SK-N-SH (cell line): ENCODE measurements around the gene KCNH8. TPM values are rescaled to one million over a fixed set of nuclear protein-coding genes. Genes with fewer than 3 reads are reported as not detected.

Experiments
- CTCF ChIA-PET: fragments of 300-600, 350-600 bp; formaldehyde crosslinking; extraction: SDS; loops from one replicate; lab custom pipeline; 2021; lab: Yijun Ruan, JAX
- POLR2A ChIA-PET: fragments of 350-600 bp; sonication (Branson Sonifier 250); formaldehyde crosslinking; extraction: SDS; loops from one replicate; lab custom pipeline; 2020; ENCODE audit warnings: antibody characterized with exemption, inconsistent platforms; lab: Yijun Ruan, JAX
- DNase-seq: peaks from one replicate; pipeline ENCODE4 v3.0.0; 2012
- H2AFZ ChIP-seq: fragments of 200-600 bp; sonication (generic); 2 replicates; pipeline ENCODE4 v1.8.1; 2016; ENCODE audit warnings: antibody characterized with exemption, mild to moderate bottlenecking, low read depth
- H3F3A ChIP-seq: fragments of 200-600 bp; sonication (generic); replicated peaks from 2 replicates; pipeline ENCODE3; 2016; ENCODE audit warnings: antibody characterized with exemption, mild to moderate bottlenecking; ENCODE audit not compliant: insufficient read depth
- H3K27ac ChIP-seq, 2 experiments: fragments of 200-500 bp in 1 of 2; fragments of 200-600 bp in 1 of 2; sonication (Bioruptor generic) in 1 of 2; sonication (generic), shearing (Covaris generic) in 1 of 2; 2 replicates each; pipeline versions ENCODE4 v1.5.1 to v1.6.1; 2014 to 2016; ENCODE audit warnings: low read depth in 2 of 2, inconsistent platforms in 1 of 2, low read length in 1 of 2, mild to moderate bottlenecking in 1 of 2, mixed read lengths in 1 of 2
- H3K27me3 ChIP-seq: fragments of 200-600 bp; sonication (generic), shearing (Covaris generic); 2 replicates; pipeline ENCODE4 v1.6.1; 2016; ENCODE audit warnings: mixed run types; ENCODE audit not compliant: insufficient read depth
- H3K36me3 ChIP-seq, 2 experiments: fragments of 200-500 bp in 1 of 2; fragments of 200-600 bp in 1 of 2; sonication (Bioruptor generic) in 1 of 2; sonication (generic) in 1 of 2; replicated peaks in 1 of 2; 2 replicates each; pipeline versions ENCODE3 to v1.5.1; 2014 to 2016; ENCODE audit warnings: low read length in 1 of 2, mild to moderate bottlenecking in 1 of 2; ENCODE audit not compliant: insufficient read depth in 2 of 2, control insufficient read depth in 1 of 2
- H3K4me1 ChIP-seq, 2 experiments: fragments of 200-500 bp in 1 of 2; fragments of 200-600 bp in 1 of 2; sonication (Bioruptor generic) in 1 of 2; sonication (generic), shearing (Covaris generic) in 1 of 2; 2 replicates each; pipeline versions ENCODE4 v1.5.1 to v1.6.1; 2014 to 2016; ENCODE audit warnings: low read depth in 1 of 2, low read length in 1 of 2, mixed run types in 1 of 2; ENCODE audit not compliant: insufficient read depth in 2 of 2, control insufficient read depth in 1 of 2
- H3K4me2 ChIP-seq: fragments of 200-600 bp; sonication (generic), shearing (Covaris generic); 2 replicates; pipeline ENCODE4 v1.6.1; 2017; ENCODE audit warnings: mixed run types
- H3K4me3 ChIP-seq, 2 experiments: fragments of 200-500 bp in 1 of 2; fragments of 200-600 bp in 1 of 2; sonication (Bioruptor generic) in 1 of 2; sonication (generic), shearing (Covaris generic) in 1 of 2; 2 replicates each; pipeline versions ENCODE4 v1.5.1 to v1.8.1; 2014 to 2016; ENCODE audit warnings: low read depth in 2 of 2, inconsistent platforms in 1 of 2, low read length in 1 of 2, mild to moderate bottlenecking in 1 of 2, mixed read lengths in 1 of 2, moderate library complexity in 1 of 2
- H3K79me2 ChIP-seq: fragments of 200-600 bp; sonication (generic); 2 replicates; pipeline ENCODE4 v1.8.1; 2017; ENCODE audit warnings: mild to moderate bottlenecking; ENCODE audit not compliant: insufficient read depth
- H3K9ac ChIP-seq: fragments of 200-600 bp; sonication (generic); 2 replicates; pipeline ENCODE4 v1.6.1; 2017; ENCODE audit warnings: mixed run types
- H3K9me2 ChIP-seq: fragments of 200-600 bp; sonication (generic); 2 replicates; pipeline ENCODE4 v1.6.1; 2017; ENCODE audit warnings: mixed run types
- H3K9me3 ChIP-seq: fragments of 200-600 bp; sonication (generic); 2 replicates; pipeline ENCODE4 v1.6.1; 2017; ENCODE audit warnings: mixed run types, mild to moderate bottlenecking, moderate library complexity
- H4K20me1 ChIP-seq: fragments of 200-600 bp; sonication (generic); 2 replicates; pipeline ENCODE4 v1.6.1; 2017; ENCODE audit warnings: mild to moderate bottlenecking, mixed run types; ENCODE audit not compliant: insufficient read depth
- ELF1 ChIP-seq: IDR thresholded peaks from 2 replicates; pipeline ENCODE4 v1.4.0; 2012
- EZH2phosphoT487 ChIP-seq: fragments of 200-600 bp; sonication (generic); IDR thresholded peaks from 2 replicates; pipeline ENCODE4 v1.6.1; 2017; ENCODE audit warnings: low read depth, mixed run types, mild to moderate bottlenecking, antibody characterized with exemption, moderate library complexity, borderline replicate concordance
- FOXM1 ChIP-seq: IDR thresholded peaks from 2 replicates; pipeline ENCODE4 v1.4.0; 2012; ENCODE audit warnings: low read depth, mild to moderate bottlenecking
- GATA2 ChIP-seq: sonication (generic); formaldehyde crosslinking; IDR thresholded peaks from 2 replicates; pipeline ENCODE4 v1.5.0; 2020; ENCODE audit warnings: mild to moderate bottlenecking, missing genetic modification reagents
- RAD21 ChIP-seq: IDR thresholded peaks from 2 replicates; pipeline ENCODE4 v1.6.1; 2012; ENCODE audit warnings: mild to moderate bottlenecking, low read length
- RCOR1 ChIP-seq: fragments of 150-350 bp; IDR thresholded peaks from 2 replicates; pipeline ENCODE4 v1.6.1; 2017; ENCODE audit warnings: antibody characterized with exemption, low read length
- SIN3A ChIP-seq: IDR thresholded peaks from 2 replicates; pipeline ENCODE4 v1.6.1; 2012; ENCODE audit warnings: low read depth, mild to moderate bottlenecking, low read length, moderate library complexity, borderline replicate concordance
- TAF1 ChIP-seq: IDR thresholded peaks from 2 replicates; pipeline ENCODE4 v1.6.1; 2012; ENCODE audit warnings: low read depth, mild to moderate bottlenecking, low read length, moderate library complexity, borderline replicate concordance
- ZBTB33 ChIP-seq: IDR thresholded peaks from 2 replicates; pipeline ENCODE4 v1.4.0; 2012; ENCODE audit warnings: low read depth, borderline replicate concordance
- WGBS: methylation state at CpG from one replicate; pipeline ENCODE4 v1.1.6; 2017; ENCODE audit warnings: low lambda C conversion rate; 5-methylcytosine and 5-hydroxymethylcytosine counted together
- polyA plus RNA-seq, 3 experiments: library from polyadenylated mRNA; depleted of rRNA; stranded (reverse); fragments of >200 nt; gene quantifications; 2 replicates each; pipeline ENCODE4 v1.2.3, GENCODE V29; 2012
- TF ChIP-seq, protein P1 (sequence below): fragments of 150-350 bp; IDR thresholded peaks from 2 replicates; pipeline ENCODE4 v1.6.1; 2017; ENCODE audit warnings: antibody characterized with exemption, low read length, low read depth, borderline replicate concordance
- TF ChIP-seq, protein P2 (sequence below): IDR thresholded peaks from 2 replicates; pipeline ENCODE4 v1.4.0; 2012; ENCODE audit warnings: low read depth, borderline replicate concordance

The KCNH8 gene
- polyA plus RNA-seq, 1 of the 3 experiments (the other 2 are of a cell fraction) = 0.05 TPM

DNA sequence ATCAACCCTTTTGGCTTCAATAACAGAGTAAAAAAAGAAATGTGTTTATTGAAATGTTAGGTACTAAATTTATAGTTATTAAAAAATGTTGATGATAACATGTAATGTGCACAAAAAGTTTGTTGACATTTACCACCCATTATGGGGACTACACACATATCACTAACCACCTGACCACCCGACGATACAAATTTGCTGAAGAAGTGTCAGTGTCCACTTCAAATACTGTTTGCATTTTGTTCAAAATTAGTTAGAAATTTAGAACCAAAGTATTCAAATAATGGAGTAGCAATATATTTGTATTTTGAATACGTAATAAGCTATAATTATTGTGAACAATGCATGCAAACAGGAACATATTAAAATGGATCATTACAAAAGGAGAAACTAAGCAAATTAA lies 54.4 kb downstream of the KCNH8 start:
- Histone ChIP-seq H3K27ac (no peak overlapping the region), H3K79me2 (no peaks in the 10 kb centered on the region), H4K20me1 (no peaks in the 10 kb centered on the region), H3K4me2 (no peak overlapping the region), H2AFZ (no peak overlapping the region), H3K9me3 (no peaks in the 10 kb centered on the region), H3K27me3 (no peaks in the 10 kb centered on the region), H3K4me1 (no peaks in the 10 kb centered on the region; a peak in 1 of 4 replicates), H3K9me2 (no peaks in the 10 kb centered on the region), H3K36me3 (no peaks in the 10 kb centered on the region), H3F3A (no peaks in the 10 kb centered on the region), H3K4me3 (no peak overlapping the region), H3K9ac (no peak overlapping the region)
- WGBS = 70% methylated on average over 3 of the region's 3 CpGs
- ChIA-PET POLR2A (no interaction called here), CTCF (interaction anchor here (0.6 to 1.0 kb wide), 2 partner anchors 11 to 1264 kb away, joined by 3 read pairs; no protein-coding TSS in a partner anchor)
- TF ChIP-seq SIN3A = no peak
- DNase-seq = no peak

DNA sequence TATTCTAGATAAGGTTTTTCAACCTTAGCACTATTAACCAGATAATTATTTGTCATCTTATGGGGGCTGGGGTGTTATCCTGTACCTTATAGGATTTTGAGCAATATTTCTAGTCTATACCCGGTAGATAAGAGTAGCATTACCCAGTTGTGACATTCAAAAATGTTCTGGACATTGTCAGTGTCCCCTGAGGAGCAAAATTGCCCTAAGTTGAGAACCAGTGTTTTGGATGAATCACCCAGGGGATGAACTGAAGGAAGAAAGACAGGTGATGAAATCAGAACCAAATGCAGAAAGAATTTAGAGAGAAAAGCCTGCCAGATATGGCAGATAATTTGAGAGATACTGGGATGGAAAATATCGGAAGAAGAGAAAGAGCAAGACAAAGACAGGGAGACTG lies 58.2 kb downstream of the KCNH8 start:
- Histone ChIP-seq H3K9me3 (no peaks in the 10 kb centered on the region), H3K4me2 (no peak overlapping the region), H3F3A (no peaks in the 10 kb centered on the region)
- POLR2A ChIA-PET = no interaction called here
- TF ChIP-seq ZBTB33 (no peak), TAF1 (no peak), GATA2 (CRISPR knock-in tag) (peak; percentile 22; the same call in 1 of the 2 replicates), ELF1 (no peak)
- TF ChIP-seq, protein P1, sequence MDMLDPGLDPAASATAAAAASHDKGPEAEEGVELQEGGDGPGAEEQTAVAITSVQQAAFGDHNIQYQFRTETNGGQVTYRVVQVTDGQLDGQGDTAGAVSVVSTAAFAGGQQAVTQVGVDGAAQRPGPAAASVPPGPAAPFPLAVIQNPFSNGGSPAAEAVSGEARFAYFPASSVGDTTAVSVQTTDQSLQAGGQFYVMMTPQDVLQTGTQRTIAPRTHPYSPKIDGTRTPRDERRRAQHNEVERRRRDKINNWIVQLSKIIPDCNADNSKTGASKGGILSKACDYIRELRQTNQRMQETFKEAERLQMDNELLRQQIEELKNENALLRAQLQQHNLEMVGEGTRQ = no peak
- TF ChIP-seq, all 33 proteins: peak for 1
- CTCF ChIA-PET = interaction anchor here (0.7 kb wide), 1 partner anchor 743 kb away, joined by 3 read pairs; no protein-coding TSS in a partner anchor
- Histone ChIP-seq H3K9ac (no peak overlapping the region), H3K36me3 (no peaks in the 10 kb centered on the region), H3K27ac (no peak overlapping the region; a peak in 1 of 4 replicates), H3K4me3 (no peak overlapping the region), H4K20me1 (no peaks in the 10 kb centered on the region), H3K4me1 (no peaks in the 10 kb centered on the region; a peak in 1 of 4 replicates), H3K79me2 (no peaks in the 10 kb centered on the region), H3K9me2 (no peaks in the 10 kb centered on the region), H3K27me3 (no peaks in the 10 kb centered on the region), H2AFZ (no peak overlapping the region)
- DNase-seq = no peak
- 6% methylated on average over 2 of the region's 2 CpGs for WGBS

DNA sequence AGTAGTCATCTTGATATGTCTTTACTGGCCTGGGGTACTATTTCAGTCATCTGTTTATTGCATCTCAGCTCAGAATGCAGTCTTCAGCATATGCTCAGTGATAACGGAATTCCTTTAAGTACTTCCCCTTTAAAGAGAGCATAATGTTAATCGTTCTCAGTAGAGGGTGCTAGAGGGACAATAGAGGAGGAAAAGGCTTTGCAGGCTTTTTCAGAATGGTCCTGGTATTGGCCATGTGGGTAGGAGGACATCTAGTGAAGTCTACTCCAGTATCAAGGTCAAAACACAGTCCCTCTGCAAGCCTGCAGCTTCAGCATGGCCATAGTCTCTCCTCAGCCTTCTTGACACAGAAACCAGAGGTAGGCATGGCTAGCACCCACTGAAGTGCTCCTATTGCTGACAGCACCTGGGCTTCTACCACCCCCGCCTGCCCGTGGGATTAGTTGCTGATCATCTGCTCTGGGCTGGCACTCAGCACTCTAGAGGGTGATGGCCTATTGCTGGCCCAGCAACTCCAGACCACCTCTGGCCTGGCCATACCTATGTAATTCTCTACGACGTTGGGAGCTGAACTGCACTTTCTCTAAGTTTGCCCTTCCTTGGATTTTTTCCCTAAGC lies 65.4 kb downstream of the KCNH8 start:
- TF ChIP-seq RCOR1 (no peak), SIN3A (no peak), RAD21 (0 out of 2 replicates have a peak, but pooled peaks have one; percentile 4), EZH2phosphoT487 (no peak), FOXM1 (no peak)
- TF ChIP-seq, protein P2, sequence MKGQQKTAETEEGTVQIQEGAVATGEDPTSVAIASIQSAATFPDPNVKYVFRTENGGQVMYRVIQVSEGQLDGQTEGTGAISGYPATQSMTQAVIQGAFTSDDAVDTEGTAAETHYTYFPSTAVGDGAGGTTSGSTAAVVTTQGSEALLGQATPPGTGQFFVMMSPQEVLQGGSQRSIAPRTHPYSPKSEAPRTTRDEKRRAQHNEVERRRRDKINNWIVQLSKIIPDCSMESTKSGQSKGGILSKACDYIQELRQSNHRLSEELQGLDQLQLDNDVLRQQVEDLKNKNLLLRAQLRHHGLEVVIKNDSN = no peak
- TF ChIP-seq, protein P1 = no peak
- Histone ChIP-seq H3K4me2 (no peak overlapping the region), H3F3A (no peaks in the 10 kb centered on the region), H3K79me2 (no peaks in the 10 kb centered on the region), H2AFZ (no peak overlapping the region), H3K27me3 (no peaks in the 10 kb centered on the region), H3K9me2 (no peaks in the 10 kb centered on the region), H3K4me3 (no peak overlapping the region), H3K36me3 (no peaks in the 10 kb centered on the region), H3K9me3 (no peaks in the 10 kb centered on the region), H3K9ac (no peak overlapping the region), H3K27ac (no peak overlapping the region), H3K4me1 (no peaks in the 10 kb centered on the region), H4K20me1 (no peaks in the 10 kb centered on the region)
- CTCF ChIA-PET = interaction anchor here (0.8 to 1.9 kb wide), 3 partner anchors 11 to 708 kb away, joined by 3 to 7 read pairs (median 4); no protein-coding TSS in a partner anchor
- DNase-seq = no peak
- 48% methylated on average over 4 of the region's 6 CpGs for WGBS
- POLR2A ChIA-PET = no interaction called here
